ENCODE data around the gene ZNF579. TPM values are rescaled to one million over a fixed set of nuclear protein-coding genes. Genes with fewer than 3 reads are reported as not detected.

ZNF579 gene
- total RNA-seq, 2 experiments from 2014 or later, result 6.1 to 11.1 TPM

DNA sequence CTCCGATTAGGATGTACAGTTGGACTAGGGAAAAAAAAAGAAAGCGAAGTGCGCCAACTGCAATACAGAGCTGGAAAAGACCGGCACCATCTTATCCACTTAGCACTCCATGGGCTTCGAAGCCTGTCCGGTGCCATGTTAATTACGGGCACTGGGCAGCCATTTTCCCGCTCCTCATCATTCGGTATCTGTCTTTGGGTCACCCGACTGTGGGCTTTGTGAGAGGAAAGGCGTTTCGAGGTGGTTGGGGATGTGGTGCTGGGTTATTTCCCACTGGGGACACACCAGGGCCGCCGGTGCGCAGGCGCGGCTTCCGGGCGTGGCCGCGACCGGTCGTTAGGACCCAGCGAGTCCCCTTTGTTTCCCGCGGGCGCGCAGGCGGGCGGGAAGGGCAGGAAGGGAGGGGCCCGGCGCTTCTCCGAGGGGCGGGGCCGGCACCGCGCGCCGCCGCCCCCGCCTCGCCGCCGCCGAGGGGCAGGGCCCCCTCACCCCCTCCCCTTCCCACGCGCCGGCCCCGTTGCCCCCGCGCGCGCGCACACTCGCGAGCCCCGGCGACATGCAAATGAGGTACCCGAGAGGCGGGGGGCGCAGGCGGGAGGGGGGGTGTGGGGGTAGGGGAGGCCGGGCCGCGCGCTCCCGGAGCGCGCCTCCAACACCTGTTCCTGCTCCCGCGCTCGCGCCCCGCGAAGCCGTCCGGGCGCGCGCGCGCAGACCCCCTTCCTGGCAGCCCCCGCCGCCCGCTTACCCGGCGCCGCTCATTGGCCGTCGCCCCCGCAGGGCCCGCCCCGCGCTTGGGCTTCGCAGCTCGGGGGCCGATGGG, 19.4 kb upstream of the ZNF579 start, which contains the start of gene ZNF524:
ZNF524 (plus strand) TSS at position 447 of the 820 bp plus-strand sequence. CDS start 1,825 bp downstream, outside the sequence.
- H3K36me3 ChIP-seq (ENCODE audit: insufficient read depth, low read length), result peaks cover 19% of the 10 kb centered on the region
- H3K4me3 ChIP-seq (ENCODE audit: low read depth, low read length, poor library complexity, severe bottlenecking), result peak within 1 kb of the TSS; percentile 74
- no peak for TF ChIP-seq EZH2phosphoT487 (IDR thresholded peaks at IDR 0.05; ENCODE audit: borderline replicate concordance, low read depth, low read length)
- TF ChIP-seq, protein P1, sequence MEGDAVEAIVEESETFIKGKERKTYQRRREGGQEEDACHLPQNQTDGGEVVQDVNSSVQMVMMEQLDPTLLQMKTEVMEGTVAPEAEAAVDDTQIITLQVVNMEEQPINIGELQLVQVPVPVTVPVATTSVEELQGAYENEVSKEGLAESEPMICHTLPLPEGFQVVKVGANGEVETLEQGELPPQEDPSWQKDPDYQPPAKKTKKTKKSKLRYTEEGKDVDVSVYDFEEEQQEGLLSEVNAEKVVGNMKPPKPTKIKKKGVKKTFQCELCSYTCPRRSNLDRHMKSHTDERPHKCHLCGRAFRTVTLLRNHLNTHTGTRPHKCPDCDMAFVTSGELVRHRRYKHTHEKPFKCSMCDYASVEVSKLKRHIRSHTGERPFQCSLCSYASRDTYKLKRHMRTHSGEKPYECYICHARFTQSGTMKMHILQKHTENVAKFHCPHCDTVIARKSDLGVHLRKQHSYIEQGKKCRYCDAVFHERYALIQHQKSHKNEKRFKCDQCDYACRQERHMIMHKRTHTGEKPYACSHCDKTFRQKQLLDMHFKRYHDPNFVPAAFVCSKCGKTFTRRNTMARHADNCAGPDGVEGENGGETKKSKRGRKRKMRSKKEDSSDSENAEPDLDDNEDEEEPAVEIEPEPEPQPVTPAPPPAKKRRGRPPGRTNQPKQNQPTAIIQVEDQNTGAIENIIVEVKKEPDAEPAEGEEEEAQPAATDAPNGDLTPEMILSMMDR (conservative IDR thresholded peaks at IDR 0.05; ENCODE audit: low read length), result no peak
- H3K9me3 ChIP-seq (ENCODE audit: low read length), result no peaks in the 10 kb centered on the region
- H3K4me1 ChIP-seq (ENCODE audit: insufficient read depth, low read length, poor library complexity, severe bottlenecking), result peaks cover 36% of the 10 kb centered on the region
- peak within 1 kb of the TSS; percentile 66 for H2AFZ ChIP-seq (ENCODE audit: low read length)
- no TSS peak for BruUV-seq (replicated peaks)
- H3K79me2 ChIP-seq (ENCODE audit: insufficient read depth, low read depth, low read length), result no peaks in the 10 kb centered on the region
- intact Hi-C loops (cut with micrococcal nuclease; ENCODE audit: unreplicated experiment), result loop anchor here (1.0 to 2.0 kb wide), 2 partner anchors 19 to 43 kb away; partner anchors contain the start of genes ZNF579 and ZNF581
- DNase-seq (ENCODE audit: low spot score), result peak; percentile 93
- ChIA-PET CTCF (ENCODE audit: unreplicated experiment) (interaction anchor here (0.6 kb wide), 1 partner anchor 231 kb away, joined by 7 read pairs; no protein-coding TSS in a partner anchor), POLR2A (interaction anchor here (0.8 to 1.6 kb wide), 3 partner anchors 14 to 47 kb away, joined by 3 to 15 read pairs (median 7); partner anchors contain the start of gene ZNF784)
- H3K9me2 ChIP-seq (ENCODE audit: insufficient read depth, low read length), result no peaks in the 10 kb centered on the region
- no peaks in the 10 kb centered on the region for H4K20me1 ChIP-seq (ENCODE audit: insufficient read depth, low read length)
- H3K27ac ChIP-seq (ENCODE audit: low read depth, low read length, poor library complexity, severe bottlenecking), result peak within 1 kb of the TSS; percentile 94
- H3K4me2 ChIP-seq (ENCODE audit: low read length), result peak within 1 kb of the TSS; percentile 100

DNA sequence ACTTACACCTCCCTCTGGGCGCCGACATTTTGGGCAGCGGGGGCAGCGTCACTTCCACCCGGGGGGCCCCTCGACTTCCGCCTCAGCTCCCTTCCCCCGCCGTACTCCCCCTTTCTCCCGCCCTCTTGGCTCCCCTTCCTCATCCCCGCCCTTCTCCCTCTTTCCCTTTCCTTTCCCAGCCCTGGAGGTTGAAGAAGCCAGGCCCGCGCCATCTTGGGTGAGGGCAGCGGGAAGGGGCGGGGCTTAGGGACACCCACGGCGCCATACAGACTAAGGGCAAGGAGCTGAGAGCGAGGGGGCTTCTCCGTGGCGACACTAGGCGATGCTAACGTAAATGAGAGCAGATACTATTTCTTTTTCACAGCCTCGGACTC, 18.8 kb upstream of the ZNF579 start, which contains the start of gene FIZ1:
FIZ1 (minus strand) TSS at position 50 of the 374 bp plus-strand sequence. CDS start 1,652 bp downstream, outside the sequence.
- Histone ChIP-seq H2AFZ (ENCODE audit: low read length) (peak within 1 kb of the TSS; percentile 66), H3K4me1 (ENCODE audit: insufficient read depth, low read length, poor library complexity, severe bottlenecking) (peaks cover 32% of the 10 kb centered on the region), H3K9me3 (ENCODE audit: low read length) (no peaks in the 10 kb centered on the region), H3K9me2 (ENCODE audit: insufficient read depth, low read length) (no peaks in the 10 kb centered on the region), H3K27ac (ENCODE audit: low read depth, low read length, poor library complexity, severe bottlenecking) (peak within 1 kb of the TSS; percentile 94), H3K79me2 (ENCODE audit: insufficient read depth, low read depth, low read length) (no peaks in the 10 kb centered on the region), H3K4me3 (ENCODE audit: low read depth, low read length, poor library complexity, severe bottlenecking) (peak within 1 kb of the TSS; percentile 74), H4K20me1 (ENCODE audit: insufficient read depth, low read length) (no peaks in the 10 kb centered on the region), H3K4me2 (ENCODE audit: low read length) (peak within 1 kb of the TSS; percentile 100), H3K36me3 (ENCODE audit: insufficient read depth, low read length) (peaks cover 24% of the 10 kb centered on the region)
- peak; percentile 98 for DNase-seq (ENCODE audit: low spot score)
- no TSS peak for BruUV-seq (replicated peaks)
- ChIA-PET POLR2A (interaction anchor here (0.8 to 1.6 kb wide), 4 partner anchors 12 to 48 kb away, joined by 3 to 15 read pairs (median 6); partner anchors contain the start of gene ZNF784), CTCF (ENCODE audit: unreplicated experiment) (no interaction called here)
- TF ChIP-seq EZH2phosphoT487 (IDR thresholded peaks at IDR 0.05; ENCODE audit: borderline replicate concordance, low read depth, low read length), result no peak
- TF ChIP-seq, protein P1 (conservative IDR thresholded peaks at IDR 0.05; ENCODE audit: low read length), result no peak
- intact Hi-C loops (cut with micrococcal nuclease; ENCODE audit: unreplicated experiment), result loop anchor here (1.0 to 2.0 kb wide), 2 partner anchors 19 to 44 kb away; partner anchors contain the start of genes ZNF579 and ZNF581

All from OCI-LY7 (cell line).